Measurements from ENCODE around the gene ADK. TPM values are rescaled to one million over a fixed set of nuclear protein-coding genes. Genes with fewer than 3 reads are reported as not detected.

ADK gene
- polyA plus RNA-seq (2011; rRNA removed), result 19.4 and 37.6 TPM in 2 replicates
- 7.4 and 8.4 TPM in 2 replicates for polyA minus RNA-seq (2011; rRNA and poly(A)+ RNA removed)

GRCh38 chr10:74150990-74151878, at the start of gene ADK:
TSS of gene ADK (plus strand) at chr10:74151221. CDS start at chr10:74151279, 58 bp downstream.
- POLR2A ChIA-PET, result no interaction called here
- Histone ChIP-seq H3K4me3 (ENCODE audit: low read depth, low read length) (peak within 1 kb of the TSS; percentile 98), H3K36me3 (ENCODE audit: control insufficient read depth, insufficient read depth, low read length) (0 out of 2 replicates have a peak, but pooled peaks cover 1% of the 10 kb centered on the region), H3K27me3 (ENCODE audit: control insufficient read depth, insufficient read depth, low read length) (no peaks in the 10 kb centered on the region)
- CTCF ChIA-PET, result interaction anchor here (0.7 to 1.7 kb wide), 9 partner anchors 15 to 962 kb away, joined by 3 to 6 read pairs (median 4); no protein-coding TSS in a partner anchor
- peak; percentile 42; the same call in 1 of the 2 replicates for TF ChIP-seq CTCF (IDR thresholded peaks at IDR 0.05; ENCODE audit: insufficient read depth, low read depth, low read length)
- DNase-seq (ENCODE audit: low read depth), result peak; percentile 80

GRCh38 chr10:74103560-74104258, 47.3 kb upstream of the ADK start:
- DNase-seq (ENCODE audit: low read depth), result no peak
- H3K27me3 ChIP-seq (ENCODE audit: control insufficient read depth, insufficient read depth, low read length), result no peaks in the 10 kb centered on the region
- peaks cover 34% of the 10 kb centered on the region for H3K36me3 ChIP-seq (ENCODE audit: control insufficient read depth, insufficient read depth, low read length)
- H3K4me3 ChIP-seq (ENCODE audit: low read depth, low read length), result no peak overlapping the region
- ChIA-PET POLR2A (no interaction called here), CTCF (interaction anchor here (1.0 to 3.2 kb wide), 10 partner anchors 11 to 217 kb away, joined by 3 to 17 read pairs (median 5); no protein-coding TSS in a partner anchor)
- TF ChIP-seq CTCF (IDR thresholded peaks at IDR 0.05; ENCODE audit: insufficient read depth, low read depth, low read length), result peak; percentile 51

GRCh38 chr10:74104480-74104879, 46.5 kb upstream of the ADK start:
- TF ChIP-seq CTCF (IDR thresholded peaks at IDR 0.05; ENCODE audit: insufficient read depth, low read depth, low read length), result no peak
- H3K27me3 ChIP-seq (ENCODE audit: control insufficient read depth, insufficient read depth, low read length), result no peaks in the 10 kb centered on the region
- peaks cover 37% of the 10 kb centered on the region for H3K36me3 ChIP-seq (ENCODE audit: control insufficient read depth, insufficient read depth, low read length)
- POLR2A ChIA-PET, result no interaction called here
- H3K4me3 ChIP-seq (ENCODE audit: low read depth, low read length), result no peak overlapping the region
- DNase-seq (ENCODE audit: low read depth), result no peak
- CTCF ChIA-PET, result interaction anchor here (0.7 to 3.2 kb wide), 7 partner anchors 11 to 253 kb away, joined by 3 to 17 read pairs (median 5); no protein-coding TSS in a partner anchor

GRCh38 chr10:74104996-74105395, 46.0 kb upstream of the ADK start:
- H3K27me3 ChIP-seq (ENCODE audit: control insufficient read depth, insufficient read depth, low read length), result no peaks in the 10 kb centered on the region
- peaks cover 38% of the 10 kb centered on the region for H3K36me3 ChIP-seq (ENCODE audit: control insufficient read depth, insufficient read depth, low read length)
- CTCF ChIA-PET, result interaction anchor here (0.7 to 3.2 kb wide), 5 partner anchors 12 to 254 kb away, joined by 3 to 17 read pairs (median 4); no protein-coding TSS in a partner anchor
- DNase-seq (ENCODE audit: low read depth), result no peak
- POLR2A ChIA-PET, result no interaction called here
- TF ChIP-seq CTCF (IDR thresholded peaks at IDR 0.05; ENCODE audit: insufficient read depth, low read depth, low read length), result no peak
- no peak overlapping the region for H3K4me3 ChIP-seq (ENCODE audit: low read depth, low read length)

- H3K36me3 ChIP-seq (ENCODE audit: control insufficient read depth, insufficient read depth, low read length), result peaks cover 46% of the 10 kb centered on the region
- DNase-seq (ENCODE audit: low read depth), result no peak
- no peaks in the 10 kb centered on the region for H3K27me3 ChIP-seq (ENCODE audit: control insufficient read depth, insufficient read depth, low read length)
- CTCF ChIA-PET, result interaction anchor here (1.1 to 1.6 kb wide), 7 partner anchors 11 to 167 kb away, joined by 3 to 7 read pairs (median 3); no protein-coding TSS in a partner anchor
- H3K4me3 ChIP-seq (ENCODE audit: low read depth, low read length), result no peak overlapping the region
- POLR2A ChIA-PET, result no interaction called here
- TF ChIP-seq CTCF (IDR thresholded peaks at IDR 0.05; ENCODE audit: insufficient read depth, low read depth, low read length), result no peak
These were observed 43.6 kb upstream of the ADK start for GRCh38 chr10:74107391-74107790.

Measured in BJ (cell line).